Activated T-cell treated with anti-CD3 and anti-CD28 coated beads, Interleukin-2, amount 50 U/mL, for 24 hours (primary cell): ENCODE measurements around the gene ABHD2.

Experiments
- DNase-seq: peaks from one replicate; pipeline ENCODE4 v3.0.0-alpha.2; 2020
- H3K27ac Mint-ChIP-seq: 2 replicates; pipeline ENCODE4 v1.8.0; 2020; ENCODE audit warnings: mild to moderate bottlenecking, mixed read lengths
- H3K27me3 Mint-ChIP-seq: 2 replicates; pipeline ENCODE4 v1.8.0; 2020; ENCODE audit warnings: mixed read lengths
- H3K36me3 Mint-ChIP-seq: 2 replicates; pipeline ENCODE4 v1.8.0; 2020; ENCODE audit warnings: low read depth, mixed read lengths
- H3K4me1 Mint-ChIP-seq: 2 replicates; pipeline ENCODE4 v1.8.0; 2020; ENCODE audit warnings: low read depth, mixed read lengths
- H3K4me3 Mint-ChIP-seq: 2 replicates; pipeline ENCODE4 v1.8.0; 2020; ENCODE audit warnings: mild to moderate bottlenecking, moderate library complexity, mixed read lengths
- H3K9me3 Mint-ChIP-seq: 2 replicates; pipeline ENCODE4 v1.8.0; 2020; ENCODE audit warnings: mixed read lengths

Gene ABHD2

GRCh38 chr15:89101302-89102193 lies 13.3 kb downstream of the ABHD2 start:
- H3K4me3 Mint-ChIP-seq: no peak overlapping the region
- H3K27me3 Mint-ChIP-seq: no peaks in the 10 kb centered on the region

GRCh38 chr15:89103481-89104171 lies 15.4 kb downstream of the ABHD2 start:
- no peak overlapping the region for H3K27ac Mint-ChIP-seq
- peaks cover 78% of the 10 kb centered on the region for H3K36me3 Mint-ChIP-seq
- no peak for DNase-seq
- H3K4me1 Mint-ChIP-seq: peaks cover 51% of the 10 kb centered on the region
- H3K27me3 Mint-ChIP-seq: no peaks in the 10 kb centered on the region
- H3K9me3 Mint-ChIP-seq: no peaks in the 10 kb centered on the region
- H3K4me3 Mint-ChIP-seq: no peak overlapping the region

More at GRCh38 chr15:89101302-89102193, 13.3 kb downstream of the ABHD2 start:
- DNase-seq: no peak
- Mint-ChIP-seq H3K27ac (peak overlapping the region; percentile 37), H3K9me3 (no peaks in the 10 kb centered on the region), H3K36me3 (peaks cover 69% of the 10 kb centered on the region), H3K4me1 (peaks cover 33% of the 10 kb centered on the region)

DNA sequence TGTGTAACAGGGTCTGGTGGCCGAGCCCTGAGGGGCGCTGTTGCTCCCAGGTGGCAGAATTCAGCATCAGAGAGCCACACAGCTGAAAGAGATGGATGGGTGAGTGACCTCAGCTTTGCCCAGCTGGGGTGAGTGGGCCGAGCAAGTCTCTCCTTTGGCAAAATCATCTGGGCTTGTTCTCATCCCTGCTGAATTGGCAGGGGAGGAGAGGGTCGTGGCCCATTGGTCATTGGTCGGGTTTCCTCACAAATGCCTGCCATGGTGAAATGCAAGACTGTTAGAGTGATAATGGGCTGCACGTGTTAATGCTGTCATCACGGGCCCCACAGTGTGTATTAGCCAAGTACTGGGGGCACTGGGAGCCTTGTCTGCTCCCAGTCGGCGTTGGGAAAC lies 15.9 kb downstream of the ABHD2 start:
- peaks cover 48% of the 10 kb centered on the region for H3K4me1 Mint-ChIP-seq
- no peak for DNase-seq
- H3K9me3 Mint-ChIP-seq: no peaks in the 10 kb centered on the region
- no peak overlapping the region for H3K4me3 Mint-ChIP-seq
- no peak overlapping the region for H3K27ac Mint-ChIP-seq
- H3K36me3 Mint-ChIP-seq: peaks cover 75% of the 10 kb centered on the region
- H3K27me3 Mint-ChIP-seq: no peaks in the 10 kb centered on the region

- Mint-ChIP-seq H3K4me3 (no peak overlapping the region), H3K27ac (no peak overlapping the region), H3K4me1 (peaks cover 48% of the 10 kb centered on the region), H3K9me3 (no peaks in the 10 kb centered on the region), H3K27me3 (no peaks in the 10 kb centered on the region), H3K36me3 (peaks cover 68% of the 10 kb centered on the region)
- no peak for DNase-seq
These were observed 16.9 kb downstream of the ABHD2 start for GRCh38 chr15:89105147-89105546.

GRCh38 chr15:89106200-89106599 lies 17.9 kb downstream of the ABHD2 start:
- peaks cover 62% of the 10 kb centered on the region for H3K36me3 Mint-ChIP-seq
- no peak for DNase-seq
- H3K27me3 Mint-ChIP-seq: no peaks in the 10 kb centered on the region
- peaks cover 39% of the 10 kb centered on the region for H3K4me1 Mint-ChIP-seq
- no peaks in the 10 kb centered on the region for H3K9me3 Mint-ChIP-seq
- H3K4me3 Mint-ChIP-seq: no peak overlapping the region
- H3K27ac Mint-ChIP-seq: no peak overlapping the region

GRCh38 chr15:89107984-89108383 lies 19.7 kb downstream of the ABHD2 start:
- Mint-ChIP-seq H3K27ac (peak overlapping the region; percentile 12), H3K4me3 (no peak overlapping the region), H3K4me1 (peaks cover 41% of the 10 kb centered on the region), H3K36me3 (peaks cover 50% of the 10 kb centered on the region), H3K27me3 (no peaks in the 10 kb centered on the region), H3K9me3 (no peaks in the 10 kb centered on the region)
- DNase-seq: no peak

GRCh38 chr15:89108835-89109234 lies 20.6 kb downstream of the ABHD2 start:
- H3K9me3 Mint-ChIP-seq: no peaks in the 10 kb centered on the region
- H3K27me3 Mint-ChIP-seq: no peaks in the 10 kb centered on the region
- peaks cover 44% of the 10 kb centered on the region for H3K4me1 Mint-ChIP-seq
- H3K36me3 Mint-ChIP-seq: peaks cover 49% of the 10 kb centered on the region
- no peak overlapping the region for H3K4me3 Mint-ChIP-seq
- no peak for DNase-seq
- H3K27ac Mint-ChIP-seq: no peak overlapping the region

DNA sequence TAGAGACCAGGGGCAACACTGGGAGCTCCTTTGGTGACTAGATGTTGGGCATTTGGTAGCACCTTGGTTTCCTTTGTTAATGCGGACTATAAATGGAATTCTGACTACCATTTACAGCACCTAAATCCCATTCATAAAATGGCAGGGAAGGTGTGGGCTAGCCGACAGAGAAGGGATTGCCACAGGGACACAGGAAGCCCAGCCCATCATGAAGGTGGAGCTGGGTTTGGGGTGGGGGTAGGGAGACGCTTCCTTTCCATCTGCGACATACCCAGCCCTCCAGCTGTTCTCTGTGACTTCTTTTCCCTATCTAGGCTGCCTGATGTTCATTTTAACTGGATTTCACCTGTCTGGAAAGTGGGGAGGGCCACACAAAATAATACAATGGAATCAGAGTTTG lies 21.0 kb downstream of the ABHD2 start:
- H3K4me1 Mint-ChIP-seq: peaks cover 44% of the 10 kb centered on the region
- H3K27ac Mint-ChIP-seq: no peak overlapping the region
- H3K4me3 Mint-ChIP-seq: no peak overlapping the region
- peaks cover 49% of the 10 kb centered on the region for H3K36me3 Mint-ChIP-seq
- DNase-seq: no peak
- H3K27me3 Mint-ChIP-seq: no peaks in the 10 kb centered on the region
- no peaks in the 10 kb centered on the region for H3K9me3 Mint-ChIP-seq

- H3K27me3 Mint-ChIP-seq: no peaks in the 10 kb centered on the region
- H3K4me1 Mint-ChIP-seq: peaks cover 46% of the 10 kb centered on the region
- no peak overlapping the region for H3K4me3 Mint-ChIP-seq
- no peak overlapping the region for H3K27ac Mint-ChIP-seq
- H3K36me3 Mint-ChIP-seq: peaks cover 48% of the 10 kb centered on the region
- H3K9me3 Mint-ChIP-seq: no peaks in the 10 kb centered on the region
- no peak for DNase-seq
These were observed 21.8 kb downstream of the ABHD2 start for GRCh38 chr15:89110060-89110459.

DNA sequence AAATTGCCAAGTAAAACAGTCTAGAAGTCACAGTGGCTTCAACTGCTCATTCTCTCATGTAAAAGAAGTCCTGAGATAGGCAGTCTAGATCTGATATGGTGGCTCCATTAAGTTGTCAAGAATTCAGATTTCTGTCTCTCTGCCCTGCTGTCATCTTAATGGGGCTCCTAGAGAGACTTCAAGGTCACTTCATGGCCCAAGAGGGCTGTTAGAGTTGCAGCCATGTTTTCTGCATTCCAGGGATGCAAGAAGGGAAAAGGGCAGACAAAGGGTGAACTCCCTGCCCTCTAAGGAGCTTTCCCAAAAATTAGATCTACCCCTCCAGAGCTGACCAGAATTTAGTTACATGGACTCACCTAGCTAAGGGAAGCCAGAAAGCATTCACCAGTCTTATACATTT lies 23.1 kb downstream of the ABHD2 start:
- Mint-ChIP-seq H3K4me3 (no peak overlapping the region), H3K9me3 (no peaks in the 10 kb centered on the region), H3K27me3 (no peaks in the 10 kb centered on the region), H3K36me3 (peaks cover 48% of the 10 kb centered on the region), H3K27ac (no peak overlapping the region), H3K4me1 (peaks cover 42% of the 10 kb centered on the region)
- DNase-seq: no peak

- Mint-ChIP-seq H3K4me3 (no peak overlapping the region), H3K9me3 (no peaks in the 10 kb centered on the region), H3K27me3 (no peaks in the 10 kb centered on the region), H3K27ac (no peak overlapping the region), H3K4me1 (peaks cover 36% of the 10 kb centered on the region), H3K36me3 (peaks cover 49% of the 10 kb centered on the region)
- DNase-seq: no peak
These were observed 23.7 kb downstream of the ABHD2 start for GRCh38 chr15:89111961-89112340.

DNA sequence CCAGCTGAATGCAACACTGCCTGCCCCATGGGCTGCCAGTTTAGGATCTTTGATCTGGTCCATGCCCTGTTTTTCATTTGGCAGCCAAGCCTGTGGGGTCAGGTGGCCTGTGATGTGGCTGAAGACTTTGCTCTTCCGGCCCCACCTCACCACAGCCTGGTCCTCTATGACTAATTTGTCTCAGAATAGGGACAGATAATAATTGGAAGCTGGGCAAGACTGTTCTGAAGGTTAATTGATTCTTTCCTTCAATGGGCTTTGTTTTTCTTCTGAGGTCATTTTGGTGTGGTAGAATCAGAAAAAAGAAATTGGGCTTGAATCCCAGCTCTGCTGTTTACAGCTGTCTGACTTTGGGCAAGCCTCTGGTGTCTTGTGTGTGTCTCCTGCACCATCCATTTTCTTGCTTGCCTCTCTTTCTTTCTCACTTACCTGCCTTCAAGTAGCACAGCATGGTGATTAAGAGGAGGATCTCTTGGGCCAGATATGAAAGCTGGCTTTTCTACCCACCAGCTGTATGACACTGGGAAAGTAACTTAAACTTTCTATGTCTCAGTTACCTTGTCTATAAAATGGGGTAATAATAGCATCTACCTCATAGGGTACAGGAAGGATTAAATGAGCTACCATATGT lies 24.2 kb downstream of the ABHD2 start:
- Mint-ChIP-seq H3K9me3 (no peaks in the 10 kb centered on the region), H3K4me3 (no peak overlapping the region), H3K4me1 (peaks cover 32% of the 10 kb centered on the region), H3K27ac (peak overlapping the region; percentile 31), H3K36me3 (peaks cover 50% of the 10 kb centered on the region), H3K27me3 (no peaks in the 10 kb centered on the region)
- DNase-seq: no peak

DNA sequence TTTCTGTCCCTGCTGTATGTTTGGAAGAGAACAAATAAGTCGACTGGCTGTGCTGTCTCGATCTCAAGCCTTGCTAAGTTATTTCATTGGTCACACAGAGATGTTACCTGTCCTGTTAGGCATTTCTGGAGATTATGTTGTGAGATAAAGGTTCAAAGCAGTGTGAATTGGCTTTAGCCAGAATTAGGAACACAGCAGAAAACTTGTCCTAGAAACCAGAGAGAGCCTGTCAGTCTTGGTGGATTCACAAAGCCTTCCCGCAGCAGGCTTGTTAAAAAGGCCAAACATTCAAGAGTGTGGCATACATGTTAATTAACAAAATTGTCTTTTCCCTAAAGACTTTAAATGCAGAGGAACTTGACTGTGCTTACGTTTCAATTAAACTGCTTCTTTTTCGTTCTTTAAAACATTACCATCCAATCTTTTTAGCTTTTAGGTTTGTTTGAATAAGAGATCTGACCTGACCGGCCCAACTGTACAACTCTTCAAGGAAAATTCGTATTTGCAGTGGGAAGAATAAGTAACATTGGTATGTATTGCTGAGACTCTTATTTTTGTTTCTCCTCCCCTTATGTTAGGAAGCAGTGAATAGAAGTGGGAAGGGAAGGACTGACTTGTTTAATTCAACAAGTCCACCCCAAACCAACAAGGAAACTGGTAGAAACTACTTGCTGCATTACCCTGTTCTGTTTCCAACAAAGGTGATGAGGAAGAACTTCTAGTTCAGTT lies 25.2 kb downstream of the ABHD2 start:
- Mint-ChIP-seq H3K9me3 (no peaks in the 10 kb centered on the region), H3K4me1 (peaks cover 29% of the 10 kb centered on the region), H3K27me3 (no peaks in the 10 kb centered on the region), H3K27ac (peak overlapping the region; percentile 31), H3K4me3 (no peak overlapping the region), H3K36me3 (peaks cover 50% of the 10 kb centered on the region)
- DNase-seq: no peak

GRCh38 chr15:89114990-89115389 lies 26.7 kb downstream of the ABHD2 start:
- H3K4me3 Mint-ChIP-seq: no peak overlapping the region
- peaks cover 64% of the 10 kb centered on the region for H3K36me3 Mint-ChIP-seq
- peak overlapping the region; percentile 55 for H3K27ac Mint-ChIP-seq
- H3K27me3 Mint-ChIP-seq: no peaks in the 10 kb centered on the region
- no peaks in the 10 kb centered on the region for H3K9me3 Mint-ChIP-seq
- H3K4me1 Mint-ChIP-seq: peaks cover 42% of the 10 kb centered on the region
- DNase-seq: no peak
